GM19328 (cell line): Measurements from ENCODE around the gene KCNQ1.

Experiments used
- ATAC-seq: cut with Tn5 transposase; IDR thresholded peaks from one replicate; pipeline ENCODE4 v1.9.1; 2021; ENCODE audit warnings: mild to moderate bottlenecking, moderate library complexity; ENCODE audit not compliant: unreplicated experiment

KCNQ1 gene

GRCh38 chr11:2459796-2460531, 15.2 kb downstream of the KCNQ1 start:
- no peak for ATAC-seq

GRCh38 chr11:2460540-2461252, 15.9 kb downstream of the KCNQ1 start:
- ATAC-seq, result no peak

GRCh38 chr11:2461253-2461955, 16.6 kb downstream of the KCNQ1 start:
- no peak for ATAC-seq

- no peak for ATAC-seq
These were observed 17.2 kb downstream of the KCNQ1 start for GRCh38 chr11:2461956-2462542.

GRCh38 chr11:2462543-2462985, 17.8 kb downstream of the KCNQ1 start:
- ATAC-seq, result no peak

- no peak for ATAC-seq
These were observed 18.4 kb downstream of the KCNQ1 start for GRCh38 chr11:2462986-2463765.

GRCh38 chr11:2463766-2464277, 19.0 kb downstream of the KCNQ1 start:
- ATAC-seq, result no peak

GRCh38 chr11:2464451-2465165, 19.8 kb downstream of the KCNQ1 start:
- no peak for ATAC-seq

DNA sequence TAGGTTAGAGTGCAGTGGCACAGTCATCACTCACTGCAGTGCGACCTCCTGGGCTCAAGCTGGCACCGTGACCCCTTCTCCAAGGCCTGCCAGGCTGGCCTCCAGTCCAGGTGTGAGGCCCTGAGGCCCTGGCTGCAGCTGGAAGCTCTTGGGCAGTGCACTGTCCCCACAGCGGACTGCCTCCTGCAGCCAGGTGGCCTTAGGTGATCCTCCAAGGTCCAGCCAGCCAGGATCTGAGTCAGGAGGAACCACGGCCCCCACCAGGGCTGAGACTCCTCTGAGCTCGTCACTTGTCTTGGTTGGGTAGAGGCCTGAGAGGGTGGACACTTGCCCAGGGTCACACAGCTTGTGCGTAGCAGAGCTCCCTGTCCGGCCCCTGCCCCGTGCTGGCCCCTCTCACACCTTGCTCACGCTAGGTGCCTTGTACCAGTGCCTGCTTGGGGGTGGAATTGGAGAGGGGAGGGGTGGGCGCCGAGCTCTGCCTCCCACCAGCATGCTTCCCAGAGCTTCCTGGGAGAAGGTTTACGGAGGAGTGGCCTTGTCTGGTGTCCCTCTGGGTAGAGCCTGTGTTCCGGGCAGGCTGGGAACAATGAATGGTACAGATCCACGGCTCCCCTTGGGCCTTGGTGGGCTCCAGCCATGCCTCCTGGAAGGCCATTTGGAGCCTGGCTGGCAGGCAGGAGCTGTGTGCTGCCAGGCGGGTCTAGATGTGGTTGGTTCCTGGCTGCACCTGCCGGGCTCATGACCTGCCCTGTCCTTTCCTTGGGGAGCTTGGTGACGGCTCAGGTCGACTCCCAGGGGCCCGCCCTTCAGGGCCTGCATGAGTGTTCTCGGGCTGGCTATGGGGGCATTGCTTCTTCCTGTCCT, 20.6 kb downstream of the KCNQ1 start:
- no peak for ATAC-seq

DNA sequence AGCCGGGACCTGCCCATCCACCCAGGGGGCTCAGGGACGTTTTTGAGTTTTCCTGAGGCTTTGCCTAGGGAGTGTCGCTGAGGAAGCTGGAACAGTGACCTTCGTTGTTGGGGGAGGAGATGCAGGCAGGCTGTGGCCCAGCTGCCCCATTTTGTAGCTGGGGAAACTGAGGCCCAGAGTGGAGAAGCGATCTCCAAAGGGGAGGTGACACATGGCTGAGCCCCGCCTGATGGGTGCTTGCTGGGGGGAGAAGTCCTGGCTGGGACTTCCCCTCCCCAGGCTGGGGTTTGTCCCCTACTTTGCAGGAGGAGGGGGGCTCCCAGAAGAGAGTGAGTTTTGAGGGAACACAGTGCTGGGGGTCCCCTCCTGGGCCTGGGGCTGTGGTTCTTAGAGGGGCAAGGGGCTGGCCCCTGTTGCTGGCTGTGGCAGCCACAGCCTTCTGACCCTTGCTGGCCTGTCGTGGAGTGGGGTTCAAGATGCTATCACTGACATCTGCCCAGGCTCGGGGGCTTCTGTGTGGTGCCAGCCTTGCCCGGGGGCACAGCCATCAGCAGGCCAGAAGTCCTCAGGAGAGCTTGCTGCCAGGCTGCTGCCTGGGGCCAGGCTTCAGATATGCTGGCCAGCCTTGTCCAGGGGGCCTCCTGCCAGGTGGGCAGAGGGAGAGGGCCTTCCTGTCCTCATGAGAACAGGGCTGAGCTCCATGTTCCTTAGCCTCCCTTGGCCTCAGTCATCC, 21.4 kb downstream of the KCNQ1 start:
- no peak for ATAC-seq

DNA sequence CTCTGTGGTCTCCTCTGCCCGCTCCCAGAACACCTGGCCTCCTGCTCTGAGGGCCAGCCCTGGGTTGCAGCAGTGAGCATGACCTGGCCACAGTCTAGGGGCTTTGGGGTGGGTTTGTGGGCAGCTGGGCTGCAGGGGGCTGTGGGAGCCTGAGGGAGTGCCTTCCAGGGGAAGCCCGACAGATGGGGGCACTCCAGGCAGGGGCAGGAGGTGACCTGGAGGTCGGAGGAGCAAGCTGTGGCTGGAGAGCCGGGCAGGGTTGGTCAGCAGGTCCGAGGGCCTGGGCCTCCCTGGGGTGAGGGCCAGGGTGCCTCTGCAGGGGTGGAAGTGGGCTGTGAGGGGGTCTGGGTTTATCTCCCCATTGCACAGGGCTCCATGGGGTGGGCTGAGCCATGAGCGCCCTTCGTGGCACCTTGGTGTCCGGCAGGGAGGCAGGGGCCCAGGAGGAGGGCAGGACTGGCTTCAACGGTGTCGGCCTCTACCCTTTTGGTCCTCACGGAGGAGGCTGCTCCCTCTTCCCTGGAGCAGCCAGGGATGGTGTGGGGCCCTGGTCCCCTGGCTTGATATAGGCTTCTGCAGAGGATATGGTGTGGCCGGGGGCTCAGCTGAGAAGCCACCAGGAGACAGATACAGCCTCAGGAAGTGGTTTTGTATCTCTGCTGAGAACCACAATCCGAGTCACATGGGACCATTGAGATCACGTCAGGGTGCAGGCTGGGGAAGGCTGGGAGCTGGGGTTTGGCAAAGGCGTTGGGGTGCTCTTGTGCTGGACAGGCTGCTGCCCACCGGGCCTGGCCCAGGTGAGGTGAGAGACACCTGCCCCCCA, 22.3 kb downstream of the KCNQ1 start:
- ATAC-seq, result no peak

DNA sequence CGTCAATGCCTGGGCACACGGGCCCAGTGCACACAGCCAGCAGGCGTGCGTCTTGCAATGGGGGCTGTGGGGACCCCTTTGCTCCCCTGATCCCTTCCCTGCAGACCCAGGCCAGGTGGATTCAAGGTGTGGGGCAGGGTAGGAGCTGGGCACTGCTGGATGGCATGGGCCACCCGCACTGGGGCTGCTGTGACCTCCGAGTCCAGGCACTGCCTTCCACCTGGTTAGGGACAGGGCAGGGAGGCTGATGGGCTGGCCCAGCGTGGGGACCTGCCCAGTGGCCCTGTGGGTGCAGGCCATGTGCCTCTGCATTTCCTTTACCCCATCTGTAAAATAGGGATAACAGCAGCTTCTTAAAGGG, 22.9 kb downstream of the KCNQ1 start:
- no peak for ATAC-seq

GRCh38 chr11:2468363-2469235, 23.8 kb downstream of the KCNQ1 start:
- no peak for ATAC-seq

DNA sequence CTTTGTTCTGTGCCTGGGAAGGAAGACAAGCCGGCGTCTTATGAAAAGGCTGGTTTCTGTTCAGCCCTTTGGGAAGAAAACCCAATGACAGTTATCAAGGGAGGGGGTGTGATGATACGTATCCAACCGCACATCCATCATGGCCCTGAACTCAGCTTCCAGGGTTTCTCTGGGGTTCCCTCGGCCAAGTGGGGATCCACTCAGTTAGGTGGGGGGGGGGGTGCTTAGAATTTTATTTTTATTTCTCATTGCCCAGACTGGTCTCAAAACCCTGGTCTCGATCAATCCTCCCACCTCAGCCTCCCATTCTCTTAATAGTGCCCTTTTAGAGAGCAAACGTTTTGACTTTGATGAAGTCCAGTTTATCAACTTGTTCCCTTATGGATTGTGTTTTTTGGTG, 25.7 kb downstream of the KCNQ1 start:
- no peak for ATAC-seq

DNA sequence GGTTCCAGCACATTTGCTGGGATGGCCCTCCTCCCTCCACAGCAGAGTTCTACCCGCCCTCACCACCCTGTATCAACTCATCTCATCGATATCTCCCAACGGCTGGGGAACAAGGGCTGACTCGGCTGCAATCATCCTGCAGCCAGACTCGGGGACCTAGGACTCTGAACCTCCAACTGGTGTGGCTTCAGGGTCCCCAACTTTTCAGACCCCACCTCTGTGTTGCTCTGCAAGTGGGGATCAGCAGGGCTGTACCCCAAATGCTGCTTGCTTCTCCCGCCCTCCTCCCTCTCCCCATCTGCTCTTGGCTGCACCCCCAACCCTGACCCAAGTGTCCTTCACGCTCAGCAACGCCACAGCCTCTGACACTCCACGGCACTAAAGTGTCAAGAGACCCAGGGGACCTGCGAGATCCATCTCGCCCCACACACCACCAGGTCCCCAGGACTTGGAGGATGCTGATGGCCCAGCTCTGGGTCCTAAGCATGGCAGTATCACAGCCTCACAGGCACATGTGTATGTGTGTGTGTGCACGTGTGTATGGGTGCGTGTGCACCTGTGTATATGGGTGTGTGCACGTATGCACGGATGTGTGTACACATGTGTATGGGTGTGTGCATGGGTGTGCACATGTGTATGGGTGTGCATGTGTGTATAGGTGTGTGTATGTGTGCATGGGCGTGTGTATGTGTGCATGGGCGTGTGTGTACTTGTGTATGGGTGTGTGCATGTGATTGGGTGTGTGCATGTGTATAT, 26.4 kb downstream of the KCNQ1 start:
- no peak for ATAC-seq

- ATAC-seq, result no peak
These were observed 26.9 kb downstream of the KCNQ1 start for GRCh38 chr11:2471804-2472096.
